GDM1 (cell line): ENCODE results near the gene MCRIP2.
"Not testable (repeated sequence)": the region's sequence is repeated elsewhere in the genome, so short reads cannot be mapped to it uniquely, and the experiment has no call there.

Experiments
- DNase-seq: peaks from one replicate; lab custom pipeline; 2025; lab: John Stamatoyannopoulos, UW

The MCRIP2 gene

GRCh38 chr16:641326-642188 is at the start of gene MCRIP2:
TSS of gene MCRIP2 (plus strand) at chr16:641828. CDS start at chr16:641992, 164 bp downstream.
- peak; percentile 76 for DNase-seq

- DNase-seq = no peak
Observed at GRCh38 chr16:591892-592517, 49.6 kb upstream of the MCRIP2 start.

- DNase-seq = no peak
Observed at GRCh38 chr16:592518-593306, 48.9 kb upstream of the MCRIP2 start.

GRCh38 chr16:593406-593805 is 48.2 kb upstream of the MCRIP2 start:
- DNase-seq = no peak

GRCh38 chr16:593807-594206 is 47.8 kb upstream of the MCRIP2 start:
- DNase-seq = no peak

GRCh38 chr16:595094-595528 is 46.5 kb upstream of the MCRIP2 start:
- no peak for DNase-seq

- DNase-seq = no peak
Observed at GRCh38 chr16:595942-596735, 45.5 kb upstream of the MCRIP2 start.

- DNase-seq = no peak
Observed at GRCh38 chr16:596736-597060, 44.9 kb upstream of the MCRIP2 start.

GRCh38 chr16:597655-598054 is 44.0 kb upstream of the MCRIP2 start:
- not testable (repeated sequence) for DNase-seq

GRCh38 chr16:598823-599739 is 42.5 kb upstream of the MCRIP2 start:
- DNase-seq = no peak

- no peak for DNase-seq
Observed at GRCh38 chr16:600781-601180, 40.8 kb upstream of the MCRIP2 start.

GRCh38 chr16:603933-604332 is 37.7 kb upstream of the MCRIP2 start:
- DNase-seq = no peak

- no peak for DNase-seq
Observed at GRCh38 chr16:606656-607307, 34.8 kb upstream of the MCRIP2 start.

- DNase-seq = no peak
Observed at GRCh38 chr16:608019-608418, 33.6 kb upstream of the MCRIP2 start.

- DNase-seq = no peak
Observed at GRCh38 chr16:609316-609715, 32.3 kb upstream of the MCRIP2 start.

GRCh38 chr16:609984-610383 is 31.6 kb upstream of the MCRIP2 start:
- no peak for DNase-seq

- DNase-seq = peak; percentile 31
Observed at GRCh38 chr16:610513-611381, 30.9 kb upstream of the MCRIP2 start.

GRCh38 chr16:615122-615521 is 26.5 kb upstream of the MCRIP2 start:
- no peak for DNase-seq
